Hepatocyte (in vitro differentiated cells): Measurements from ENCODE around the gene THSD7B. TPM values are rescaled to one million over a fixed set of nuclear protein-coding genes. Genes with fewer than 3 reads are reported as not detected.

Source experiments
- DNase-seq: peaks from one replicate; pipeline ENCODE4 v3.0.0-alpha.2; 2016; ENCODE audit warnings: low spot score
- H2AFZ ChIP-seq: fragments of 200-600 bp; sonication (generic); 2 replicates; pipeline ENCODE4 v1.6.0; 2016; ENCODE audit warnings: antibody characterized with exemption, mild to moderate bottlenecking
- H3K27ac ChIP-seq: fragments of 200-600 bp; sonication (generic); 2 replicates; pipeline ENCODE4 v1.5.1; 2016; ENCODE audit warnings: mild to moderate bottlenecking
- H3K27me3 ChIP-seq: fragments of 200-600 bp; sonication (generic); 2 replicates; pipeline ENCODE4 v1.6.1; 2016
- H3K36me3 ChIP-seq: fragments of 200-600 bp; sonication (generic); replicated peaks from 2 replicates; pipeline ENCODE4 v1.5.1; 2016; ENCODE audit warnings: low read depth; ENCODE audit not compliant: insufficient read depth
- H3K4me1 ChIP-seq: fragments of 200-600 bp; sonication (generic); 2 replicates; pipeline ENCODE4 v1.5.1; 2016; ENCODE audit warnings: mild to moderate bottlenecking, moderate library complexity; ENCODE audit not compliant: insufficient read depth
- H3K4me2 ChIP-seq: fragments of 200-600 bp; sonication (generic); 2 replicates; pipeline ENCODE4 v1.6.0; 2016
- H3K4me3 ChIP-seq: fragments of 200-600 bp; sonication (generic); 2 replicates; pipeline ENCODE4 v1.5.1; 2016; ENCODE audit warnings: mild to moderate bottlenecking
- H3K79me2 ChIP-seq: fragments of 200-600 bp; sonication (generic); 2 replicates; pipeline ENCODE4 v1.6.0; 2017; ENCODE audit warnings: mild to moderate bottlenecking
- H3K9me2 ChIP-seq: fragments of 200-600 bp; sonication (generic); replicated peaks from 2 replicates; pipeline ENCODE4 v1.6.0; 2017; ENCODE audit warnings: mild to moderate bottlenecking; ENCODE audit not compliant: insufficient read depth
- H3K9me3 ChIP-seq: fragments of 200-600 bp; sonication (generic); 2 replicates; pipeline ENCODE4 v1.5.1; 2016; ENCODE audit warnings: low read depth, mild to moderate bottlenecking
- H4K20me1 ChIP-seq: fragments of 200-600 bp; sonication (generic); 2 replicates; pipeline ENCODE4 v1.6.0; 2016; ENCODE audit warnings: mild to moderate bottlenecking; ENCODE audit not compliant: insufficient read depth, poor library complexity, severe bottlenecking
- EZH2 ChIP-seq: fragments of 200-600 bp; sonication (generic); IDR thresholded peaks from 2 replicates; pipeline ENCODE4 v1.6.1; 2016; ENCODE audit warnings: antibody characterized with exemption, mild to moderate bottlenecking, borderline replicate concordance
- EZH2phosphoT487 ChIP-seq: fragments of 200-600 bp; sonication (generic); IDR thresholded peaks from one replicate; pipeline ENCODE4 v1.6.1; 2018; ENCODE audit warnings: antibody characterized with exemption, mild to moderate bottlenecking, low read depth, moderate library complexity; ENCODE audit not compliant: unreplicated experiment, severe bottlenecking
- WGBS: methylation state at CpG from one replicate; pipeline ENCODE4 v1.1.6; 2016; ENCODE audit warnings: low lambda C conversion rate; ENCODE audit errors: missing lambda C conversion rate; 5-methylcytosine and 5-hydroxymethylcytosine counted together
- polyA plus RNA-seq: library from polyadenylated mRNA; unstranded; fragments of >200 nt; fragmentation: Nextera tagmentation; extraction: Ambion mirVana; gene quantifications from 2 replicates; pipeline ENCODE4 v1.2.1, GENCODE V29; 2016
- total RNA-seq: library from RNA; depleted of rRNA; stranded (reverse); fragments of >200 nt; gene quantifications from 2 replicates; pipeline ENCODE4 v1.2.3, GENCODE V29; 2014
- TF ChIP-seq, protein P1 (sequence below): fragments of 200-600 bp; sonication (generic); IDR thresholded peaks from 2 replicates; pipeline ENCODE4 v1.5.1; 2016; ENCODE audit warnings: antibody characterized with exemption, mild to moderate bottlenecking; ENCODE audit not compliant: poor library complexity

THSD7B gene
- total and polyA plus RNA-seq, 2 experiments from 2014 or later = 0.48 to 5.7 TPM

DNA sequence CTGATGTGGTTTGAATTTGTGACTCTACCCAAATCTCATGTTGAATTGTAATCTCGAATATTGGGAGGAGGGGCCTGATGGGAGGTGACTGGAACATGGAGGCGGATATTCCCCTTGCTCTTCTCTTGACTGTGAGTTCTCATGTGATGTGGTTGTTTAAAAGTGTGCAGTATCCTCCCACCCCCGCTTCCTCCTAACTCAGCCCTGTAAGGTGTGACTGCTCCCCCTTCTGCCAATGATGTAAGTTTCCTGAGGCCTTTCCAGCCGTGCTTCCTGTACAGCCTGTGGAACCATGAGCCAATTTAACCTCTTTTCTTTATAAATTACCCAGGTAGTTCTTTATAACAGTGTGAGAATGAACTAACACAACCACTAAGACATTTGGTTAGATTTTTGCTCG, 458.4 kb downstream of the THSD7B start:
- H3K4me1 ChIP-seq = no peaks in the 10 kb centered on the region
- H4K20me1 ChIP-seq = no peaks in the 10 kb centered on the region
- no peak overlapping the region for H3K27ac ChIP-seq
- H2AFZ ChIP-seq = no peak overlapping the region
- TF ChIP-seq EZH2 = no peak
- TF ChIP-seq, protein P1, sequence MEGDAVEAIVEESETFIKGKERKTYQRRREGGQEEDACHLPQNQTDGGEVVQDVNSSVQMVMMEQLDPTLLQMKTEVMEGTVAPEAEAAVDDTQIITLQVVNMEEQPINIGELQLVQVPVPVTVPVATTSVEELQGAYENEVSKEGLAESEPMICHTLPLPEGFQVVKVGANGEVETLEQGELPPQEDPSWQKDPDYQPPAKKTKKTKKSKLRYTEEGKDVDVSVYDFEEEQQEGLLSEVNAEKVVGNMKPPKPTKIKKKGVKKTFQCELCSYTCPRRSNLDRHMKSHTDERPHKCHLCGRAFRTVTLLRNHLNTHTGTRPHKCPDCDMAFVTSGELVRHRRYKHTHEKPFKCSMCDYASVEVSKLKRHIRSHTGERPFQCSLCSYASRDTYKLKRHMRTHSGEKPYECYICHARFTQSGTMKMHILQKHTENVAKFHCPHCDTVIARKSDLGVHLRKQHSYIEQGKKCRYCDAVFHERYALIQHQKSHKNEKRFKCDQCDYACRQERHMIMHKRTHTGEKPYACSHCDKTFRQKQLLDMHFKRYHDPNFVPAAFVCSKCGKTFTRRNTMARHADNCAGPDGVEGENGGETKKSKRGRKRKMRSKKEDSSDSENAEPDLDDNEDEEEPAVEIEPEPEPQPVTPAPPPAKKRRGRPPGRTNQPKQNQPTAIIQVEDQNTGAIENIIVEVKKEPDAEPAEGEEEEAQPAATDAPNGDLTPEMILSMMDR = no peak
- no peaks in the 10 kb centered on the region for H3K27me3 ChIP-seq
- no peak for DNase-seq
- no peak overlapping the region for H3K4me3 ChIP-seq
- no peaks in the 10 kb centered on the region for H3K79me2 ChIP-seq
- H3K9me3 ChIP-seq = no peaks in the 10 kb centered on the region
- no peaks in the 10 kb centered on the region for H3K9me2 ChIP-seq
- no peaks in the 10 kb centered on the region for H3K36me3 ChIP-seq
- no peak overlapping the region for H3K4me2 ChIP-seq
- 81% methylated on average over 5 of the region's 5 CpGs for WGBS

DNA sequence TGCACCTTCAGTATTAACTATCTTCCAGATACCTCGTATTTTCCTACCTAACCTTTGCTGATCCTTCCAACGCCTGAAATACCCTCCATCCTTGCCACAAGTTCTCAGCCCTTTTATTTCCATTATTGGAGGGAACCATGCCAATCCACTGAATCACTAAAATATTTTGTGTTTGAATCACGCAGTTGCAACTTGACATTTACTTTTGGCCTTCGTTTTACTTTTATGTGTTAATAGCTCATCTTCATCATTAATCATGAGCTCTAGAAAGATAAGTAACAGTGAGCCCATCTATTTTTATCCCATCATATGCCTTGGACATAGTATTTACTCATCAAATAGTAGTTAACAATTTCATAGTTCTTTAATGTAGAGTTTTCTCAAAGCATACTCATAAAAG, 463.2 kb downstream of the THSD7B start:
- Histone ChIP-seq H4K20me1 (no peaks in the 10 kb centered on the region), H3K79me2 (no peaks in the 10 kb centered on the region), H3K27ac (no peak overlapping the region)

DNA sequence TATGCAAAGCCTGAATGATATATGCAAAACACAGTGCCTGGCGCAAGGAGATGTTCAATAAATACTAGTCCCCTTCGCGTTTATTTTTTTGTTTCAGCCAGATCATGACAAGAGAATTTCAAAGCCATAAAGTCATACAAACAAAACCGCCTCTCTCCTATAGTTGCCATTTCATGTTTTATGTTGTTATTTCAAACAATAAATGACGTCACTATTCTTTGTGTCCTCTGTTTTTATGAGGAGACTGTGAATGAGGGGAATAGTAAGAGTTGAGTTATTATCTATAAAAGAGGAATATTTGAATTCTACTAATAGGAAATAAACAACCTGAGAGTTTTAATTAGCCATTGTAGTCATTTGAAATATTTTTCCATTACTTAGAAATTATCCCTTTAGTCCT, 464.5 kb downstream of the THSD7B start:
- TF ChIP-seq EZH2phosphoT487 = no peak
- no peaks in the 10 kb centered on the region for H3K27me3 ChIP-seq
- H3K36me3 ChIP-seq = no peaks in the 10 kb centered on the region
- H3K4me2 ChIP-seq = no peak overlapping the region
- H3K79me2 ChIP-seq = no peaks in the 10 kb centered on the region
- H3K4me1 ChIP-seq = no peaks in the 10 kb centered on the region
- no peaks in the 10 kb centered on the region for H3K9me3 ChIP-seq
- no peaks in the 10 kb centered on the region for H3K9me2 ChIP-seq
- H2AFZ ChIP-seq = no peak overlapping the region
- no peak overlapping the region for H3K4me3 ChIP-seq
- no peaks in the 10 kb centered on the region for H4K20me1 ChIP-seq
- DNase-seq = no peak
- no peak overlapping the region for H3K27ac ChIP-seq
- WGBS = 81% methylated on average over 5 of the region's 5 CpGs

More for the DNA sequence above, 463.2 kb downstream of the THSD7B start:
- Histone ChIP-seq H2AFZ (no peak overlapping the region), H3K4me3 (no peak overlapping the region), H3K4me2 (no peak overlapping the region), H3K36me3 (no peaks in the 10 kb centered on the region), H3K9me2 (no peaks in the 10 kb centered on the region), H3K9me3 (no peaks in the 10 kb centered on the region), H3K27me3 (no peaks in the 10 kb centered on the region), H3K4me1 (no peaks in the 10 kb centered on the region)
- no peak for DNase-seq
- 89% methylated on average over 4 of the region's 4 CpGs for WGBS
- TF ChIP-seq, protein P1 = no peak

DNA sequence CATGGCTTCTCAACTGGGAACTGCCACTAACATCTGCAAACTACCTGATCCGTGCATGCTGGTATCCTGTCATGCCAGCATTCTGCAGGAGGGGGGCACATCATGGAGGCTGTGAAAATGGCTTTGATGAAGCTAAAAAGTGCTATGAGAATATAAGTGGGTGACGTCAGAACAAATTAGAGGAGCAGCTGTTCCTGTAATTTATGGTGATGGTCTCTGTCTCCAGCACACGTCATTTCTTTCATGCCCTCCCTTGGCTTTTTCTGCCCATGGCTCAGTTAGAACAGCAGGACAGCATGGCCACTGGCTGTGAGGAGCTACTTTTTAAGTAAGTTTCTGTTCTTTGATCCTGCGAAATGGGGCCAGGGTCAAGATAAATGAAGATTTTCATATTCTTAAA, 466.3 kb downstream of the THSD7B start:
- no peak overlapping the region for H3K4me2 ChIP-seq
- no peaks in the 10 kb centered on the region for H3K36me3 ChIP-seq
- H2AFZ ChIP-seq = no peak overlapping the region
- H3K4me3 ChIP-seq = no peak overlapping the region
- no peaks in the 10 kb centered on the region for H4K20me1 ChIP-seq
- H3K9me2 ChIP-seq = no peaks in the 10 kb centered on the region
- TF ChIP-seq, protein P1 = no peak
- TF ChIP-seq EZH2phosphoT487 (no peak), EZH2 (no peak)
- no peaks in the 10 kb centered on the region for H3K27me3 ChIP-seq
- H3K79me2 ChIP-seq = no peaks in the 10 kb centered on the region
- H3K4me1 ChIP-seq = no peaks in the 10 kb centered on the region
- no peak for DNase-seq
- H3K9me3 ChIP-seq = no peaks in the 10 kb centered on the region
- WGBS = 74% methylated on average over 4 of the region's 4 CpGs
- no peak overlapping the region for H3K27ac ChIP-seq
